Measurements from ENCODE around the gene FOSL2.

DNA sequence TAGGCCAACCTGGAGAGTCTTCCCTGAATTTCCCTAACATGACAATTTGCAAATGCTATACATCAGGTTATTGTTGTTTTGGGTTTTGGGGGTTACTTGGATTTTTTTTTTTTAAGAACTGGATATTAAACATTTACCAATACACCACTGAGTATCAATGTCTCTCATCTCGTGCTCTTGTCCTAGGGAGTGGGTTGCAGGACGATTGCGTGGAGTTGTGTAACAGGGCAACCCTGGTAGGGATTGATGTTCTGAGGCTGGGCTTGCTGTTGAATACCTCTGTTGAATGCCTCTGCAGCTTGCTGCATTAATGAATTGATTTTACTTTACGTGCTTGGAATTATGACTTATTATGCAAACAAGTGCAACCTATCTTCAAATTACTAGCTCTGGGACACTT, 18.8 kb upstream of the FOSL2 start:
- TF ChIP-seq, protein P1, sequence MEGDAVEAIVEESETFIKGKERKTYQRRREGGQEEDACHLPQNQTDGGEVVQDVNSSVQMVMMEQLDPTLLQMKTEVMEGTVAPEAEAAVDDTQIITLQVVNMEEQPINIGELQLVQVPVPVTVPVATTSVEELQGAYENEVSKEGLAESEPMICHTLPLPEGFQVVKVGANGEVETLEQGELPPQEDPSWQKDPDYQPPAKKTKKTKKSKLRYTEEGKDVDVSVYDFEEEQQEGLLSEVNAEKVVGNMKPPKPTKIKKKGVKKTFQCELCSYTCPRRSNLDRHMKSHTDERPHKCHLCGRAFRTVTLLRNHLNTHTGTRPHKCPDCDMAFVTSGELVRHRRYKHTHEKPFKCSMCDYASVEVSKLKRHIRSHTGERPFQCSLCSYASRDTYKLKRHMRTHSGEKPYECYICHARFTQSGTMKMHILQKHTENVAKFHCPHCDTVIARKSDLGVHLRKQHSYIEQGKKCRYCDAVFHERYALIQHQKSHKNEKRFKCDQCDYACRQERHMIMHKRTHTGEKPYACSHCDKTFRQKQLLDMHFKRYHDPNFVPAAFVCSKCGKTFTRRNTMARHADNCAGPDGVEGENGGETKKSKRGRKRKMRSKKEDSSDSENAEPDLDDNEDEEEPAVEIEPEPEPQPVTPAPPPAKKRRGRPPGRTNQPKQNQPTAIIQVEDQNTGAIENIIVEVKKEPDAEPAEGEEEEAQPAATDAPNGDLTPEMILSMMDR (IDR thresholded peaks at IDR 0.05; ENCODE audit: low read length) = no peak
- TF ChIP-seq EZH2 (IDR thresholded peaks at IDR 0.05; ENCODE audit: borderline replicate concordance, low read length) = no peak
